Measurements from ENCODE around the gene CORIN. TPM values are rescaled to one million over a fixed set of nuclear protein-coding genes. Genes with fewer than 3 reads are reported as not detected.
"Not testable (repeated sequence)": the region's sequence is repeated elsewhere in the genome, so short reads cannot be mapped to it uniquely, and the experiment has no call there.

CORIN gene
- total and polyA plus RNA-seq, 2 donors (not counting 1 experiment from before 2014, with no cell fraction given) = 0.25 TPM; not detected in 1

- H3K27me3 Mint-ChIP-seq = no peaks in the 10 kb centered on the region
- Histone ChIP-seq H3K9me3 (ENCODE audit: control extremely low read depth in 1 of 3, control insufficient read depth in 2 of 3, insufficient read depth in 1 of 3, low read length in 2 of 3) (no peaks in the 10 kb centered on the region), H3K79me2 (ENCODE audit: control insufficient read depth, insufficient read depth, low read length) (no peaks in the 10 kb centered on the region), H3K36me3 (replicated peaks in 1 of 2; ENCODE audit: control extremely low read depth in 1 of 2, control insufficient read depth in 1 of 2, extremely low read depth in 1 of 2, insufficient read depth in 2 of 2, low read length in 1 of 2) (peaks cover 8 to 50% of the 10 kb centered on the region in 2 experiments), H3K27me3 (replicated peaks in 1 of 4; ENCODE audit: control extremely low read depth in 1 of 4, control insufficient read depth in 3 of 4, insufficient read depth in 4 of 4, low read length in 3 of 4) (no peaks in the 10 kb centered on the region), H3K4me1 (ENCODE audit: control insufficient read depth in 2 of 2, insufficient read depth in 2 of 2, low read length in 2 of 2) (no peaks in the 10 kb centered on the region), H3K4me3 (ENCODE audit: control extremely low read depth in 1 of 5, extremely low read depth in 1 of 5, insufficient read depth in 1 of 5, low read depth in 2 of 5, low read length in 4 of 5) (no peak overlapping the region), H4K20me1 (ENCODE audit: control insufficient read depth, insufficient read depth, low read length, poor library complexity, severe bottlenecking) (no peaks in the 10 kb centered on the region), H3K27ac (ENCODE audit: low read length in 2 of 2) (no peak overlapping the region), H3K4me2 (replicated peaks; ENCODE audit: low read depth, low read length, poor library complexity, severe bottlenecking) (no peak overlapping the region), H3K9ac (ENCODE audit: low read length) (no peak overlapping the region), H2AFZ (ENCODE audit: insufficient read depth, low read depth, low read length, poor library complexity, severe bottlenecking) (no peak overlapping the region)
- intact Hi-C loops (cut with micrococcal nuclease) = loop anchor here (5.0 kb wide), 1 partner anchor 34 kb away; no protein-coding TSS in a partner anchor
- no peak overlapping the region for H3K4me3 Mint-ChIP-seq
- ChIA-PET CTCF (interaction anchor here (2.8 kb wide), 1 partner anchor 13 kb away, joined by 9 read pairs; no protein-coding TSS in a partner anchor), POLR2A (no interaction called here)
- WGBS (ENCODE audit: insufficient coverage) = 100% methylated on average over 7 of the region's 7 CpGs
- no peaks in the 10 kb centered on the region for H3K9me3 Mint-ChIP-seq (ENCODE audit: insufficient read depth)
- ATAC-seq (ENCODE audit: low read depth) (no peak), DNase-seq (no peak)
- TF ChIP-seq CTCF (IDR thresholded peaks at IDR 0.05) (no peak), EZH2 (IDR thresholded peaks at IDR 0.05; ENCODE audit: borderline replicate concordance, insufficient read depth, low read depth, low read length, poor library complexity, severe bottlenecking) (no peak)
- H3K27ac Mint-ChIP-seq = no peak overlapping the region
- H3K4me1 Mint-ChIP-seq = no peaks in the 10 kb centered on the region
These were observed 286.8 kb downstream of the CORIN start for GRCh38 chr4:47550899-47551548.

- CTCF ChIA-PET = interaction anchor here (2.8 kb wide), 1 partner anchor 14 kb away, joined by 9 read pairs; no protein-coding TSS in a partner anchor
- H3K4me3 Mint-ChIP-seq = not testable (repeated sequence)
These were observed 287.5 kb downstream of the CORIN start for GRCh38 chr4:47550357-47550756.

More at GRCh38 chr4:47550357-47550756, 287.5 kb downstream of the CORIN start:
- H3K27ac Mint-ChIP-seq; H3K4me1 Mint-ChIP-seq; DNase-seq; ATAC-seq (ENCODE audit: low read depth); H3K27ac ChIP-seq (ENCODE audit: low read length in 2 of 2); H3K27me3 ChIP-seq (replicated peaks in 1 of 4; ENCODE audit: control extremely low read depth in 1 of 4, control insufficient read depth in 3 of 4, insufficient read depth in 4 of 4, low read length in 3 of 4); H3K9me3 Mint-ChIP-seq (ENCODE audit: insufficient read depth); POLR2A ChIA-PET; H3K9ac ChIP-seq (ENCODE audit: low read length); H3K9me3 ChIP-seq (ENCODE audit: control extremely low read depth in 1 of 3, control insufficient read depth in 2 of 3, insufficient read depth in 1 of 3, low read length in 2 of 3); H2AFZ ChIP-seq (ENCODE audit: insufficient read depth, low read depth, low read length, poor library complexity, severe bottlenecking); H4K20me1 ChIP-seq (ENCODE audit: control insufficient read depth, insufficient read depth, low read length, poor library complexity, severe bottlenecking); H3K4me2 ChIP-seq (replicated peaks; ENCODE audit: low read depth, low read length, poor library complexity, severe bottlenecking); H3K27me3 Mint-ChIP-seq; H3K4me1 ChIP-seq (ENCODE audit: control insufficient read depth in 2 of 2, insufficient read depth in 2 of 2, low read length in 2 of 2); H3K4me3 ChIP-seq (ENCODE audit: control extremely low read depth in 1 of 5, extremely low read depth in 1 of 5, insufficient read depth in 1 of 5, low read depth in 2 of 5, low read length in 4 of 5); H3K79me2 ChIP-seq (ENCODE audit: control insufficient read depth, insufficient read depth, low read length): not testable (repeated sequence)
- intact Hi-C loops (cut with micrococcal nuclease) = loop anchor here (5.0 kb wide), 1 partner anchor 33 kb away; no protein-coding TSS in a partner anchor
- WGBS (ENCODE audit: insufficient coverage) = 99% methylated on average over 7 of the region's 7 CpGs
- H3K36me3 ChIP-seq (replicated peaks in 1 of 2; ENCODE audit: control extremely low read depth in 1 of 2, control insufficient read depth in 1 of 2, extremely low read depth in 1 of 2, insufficient read depth in 2 of 2, low read length in 1 of 2) = peaks cover 7 to 57% of the 10 kb centered on the region in 2 experiments

Small RNA genes within 50 kb of the gene (small RNA-seq; reads per million reads assigned to genes)
- not detected for gene MIR8053 (ENCODE audit: insufficient read length, low read depth, low replicate concordance)

Other genes with a start within 250 kb of the CORIN start
- gene NFXL1, start 76.5 kb upstream of the CORIN start, total RNA-seq = 16.5 and 16.6 TPM in 2 replicates
- 5.8 and 6.3 TPM in 2 replicates for gene NFXL1, start 76.5 kb upstream of the CORIN start, polyA plus RNA-seq
- not detected in 2 replicates for gene CNGA1, start 178.6 kb upstream of the CORIN start, total RNA-seq
- not detected in 2 replicates for gene CNGA1, start 178.6 kb upstream of the CORIN start, polyA plus RNA-seq
- gene NIPAL1, start 178.7 kb upstream of the CORIN start, total RNA-seq = 1.1 TPM in 1 of 2 replicates, not detected in the other
- gene NIPAL1, start 178.7 kb upstream of the CORIN start, polyA plus RNA-seq = 0.24 TPM in 1 of 2 replicates, not detected in the other

Measured in B cell (primary cell).